Parathyroid adenoma (tissue), 2 donors: Measurements from ENCODE around the gene S100B.

Source experiments
- H2AFZ ChIP-seq: fragments of 300-600 bp; sonication (generic); one replicate; pipeline ENCODE4 v1.7.0; 2017; ENCODE audit warnings: antibody characterized with exemption, mild to moderate bottlenecking
- H3K27ac ChIP-seq: fragments of 300-600 bp; sonication (generic); one replicate; pipeline ENCODE4 v1.7.0; 2017
- H3K27me3 ChIP-seq: fragments of 300-600 bp; sonication (generic); one replicate; pipeline ENCODE4 v1.7.0; 2017; ENCODE audit warnings: low read length; ENCODE audit not compliant: control insufficient read depth, insufficient read depth
- H3K36me3 ChIP-seq: fragments of 300-600 bp; sonication (generic); one replicate; pipeline ENCODE4 v1.7.0; 2017; ENCODE audit warnings: low read length; ENCODE audit not compliant: control insufficient read depth, insufficient read depth
- H3K4me1 ChIP-seq: fragments of 300-600 bp; sonication (generic); one replicate; pipeline ENCODE4 v1.7.0; 2017; ENCODE audit warnings: control low read depth
- H3K4me2 ChIP-seq: fragments of 300-600 bp; sonication (generic); one replicate; pipeline ENCODE4 v1.7.0; 2017; ENCODE audit warnings: low read length
- H3K4me3 ChIP-seq: fragments of 300-600 bp; sonication (generic); one replicate; pipeline ENCODE4 v1.7.0; 2017; ENCODE audit warnings: low read depth, low read length
- H3K79me2 ChIP-seq: fragments of 300-600 bp; sonication (generic); one replicate; pipeline ENCODE4 v1.7.0; 2017; ENCODE audit warnings: control low read depth
- H3K9ac ChIP-seq: fragments of 300-600 bp; sonication (generic); one replicate; pipeline ENCODE4 v1.7.0; 2017; ENCODE audit warnings: mild to moderate bottlenecking
- H3K9me3 ChIP-seq: fragments of 300-600 bp; sonication (generic); one replicate; pipeline ENCODE4 v1.7.0; 2017; ENCODE audit warnings: low read length; ENCODE audit not compliant: control insufficient read depth
- TF ChIP-seq, protein P1 (sequence below): fragments of 300-600 bp; sonication (generic); IDR thresholded peaks from one replicate; pipeline ENCODE4 v1.7.0; 2017; ENCODE audit warnings: antibody characterized with exemption, mild to moderate bottlenecking
- donor health status: primary hyperparathyroidism.

The S100B gene

DNA sequence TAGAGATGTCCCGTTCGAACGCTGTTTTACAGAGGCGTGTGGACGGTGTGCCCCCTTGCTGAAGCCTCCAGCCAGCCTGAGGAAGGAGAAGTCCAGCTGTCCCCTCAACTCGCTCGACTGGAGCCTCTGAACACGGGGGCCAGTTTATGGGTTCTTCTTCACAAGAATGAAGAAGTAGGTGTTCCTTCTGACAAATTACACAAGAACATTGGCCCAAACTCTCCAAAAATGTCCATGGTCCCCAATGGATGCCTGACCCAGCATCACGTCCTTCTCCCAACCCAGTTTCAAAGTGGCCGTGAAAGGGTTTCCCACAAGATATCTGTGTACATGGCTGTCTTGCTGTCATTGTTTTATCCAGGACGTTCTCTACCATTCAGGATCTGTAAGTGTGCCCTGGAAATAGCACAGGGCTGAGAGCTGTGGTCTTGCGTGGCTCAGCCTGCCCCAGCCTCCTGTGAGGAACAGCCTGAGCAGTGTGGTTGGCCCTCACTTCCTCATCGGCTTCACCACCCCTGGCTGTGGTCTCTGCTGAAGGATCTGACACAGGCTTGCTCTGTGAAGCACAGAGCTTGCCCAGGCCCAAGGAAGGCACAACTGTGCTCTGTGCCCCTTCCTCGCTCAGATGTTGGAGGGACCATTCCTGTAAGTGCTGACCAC is 1.0 kb upstream of the S100B start:
- Histone ChIP-seq H3K79me2 (no peaks in the 10 kb centered on the region), H3K4me3 (no peak overlapping the region), H3K9me3 (no peaks in the 10 kb centered on the region), H2AFZ (no peak overlapping the region), H3K27ac (no peak overlapping the region), H3K4me1 (no peaks in the 10 kb centered on the region), H3K9ac (no peak overlapping the region), H3K4me2 (no peak overlapping the region), H3K36me3 (no peaks in the 10 kb centered on the region), H3K27me3 (no peaks in the 10 kb centered on the region)
- TF ChIP-seq, protein P1, sequence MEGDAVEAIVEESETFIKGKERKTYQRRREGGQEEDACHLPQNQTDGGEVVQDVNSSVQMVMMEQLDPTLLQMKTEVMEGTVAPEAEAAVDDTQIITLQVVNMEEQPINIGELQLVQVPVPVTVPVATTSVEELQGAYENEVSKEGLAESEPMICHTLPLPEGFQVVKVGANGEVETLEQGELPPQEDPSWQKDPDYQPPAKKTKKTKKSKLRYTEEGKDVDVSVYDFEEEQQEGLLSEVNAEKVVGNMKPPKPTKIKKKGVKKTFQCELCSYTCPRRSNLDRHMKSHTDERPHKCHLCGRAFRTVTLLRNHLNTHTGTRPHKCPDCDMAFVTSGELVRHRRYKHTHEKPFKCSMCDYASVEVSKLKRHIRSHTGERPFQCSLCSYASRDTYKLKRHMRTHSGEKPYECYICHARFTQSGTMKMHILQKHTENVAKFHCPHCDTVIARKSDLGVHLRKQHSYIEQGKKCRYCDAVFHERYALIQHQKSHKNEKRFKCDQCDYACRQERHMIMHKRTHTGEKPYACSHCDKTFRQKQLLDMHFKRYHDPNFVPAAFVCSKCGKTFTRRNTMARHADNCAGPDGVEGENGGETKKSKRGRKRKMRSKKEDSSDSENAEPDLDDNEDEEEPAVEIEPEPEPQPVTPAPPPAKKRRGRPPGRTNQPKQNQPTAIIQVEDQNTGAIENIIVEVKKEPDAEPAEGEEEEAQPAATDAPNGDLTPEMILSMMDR, result no peak

- no peak overlapping the region for H3K9ac ChIP-seq
- H3K36me3 ChIP-seq, result no peaks in the 10 kb centered on the region
- no peaks in the 10 kb centered on the region for H3K27me3 ChIP-seq
- no peak overlapping the region for H3K27ac ChIP-seq
- TF ChIP-seq, protein P1, result no peak
- H3K4me1 ChIP-seq, result no peaks in the 10 kb centered on the region
- H2AFZ ChIP-seq, result no peak overlapping the region
- no peak overlapping the region for H3K4me3 ChIP-seq
- H3K79me2 ChIP-seq, result no peaks in the 10 kb centered on the region
- no peaks in the 10 kb centered on the region for H3K9me3 ChIP-seq
- no peak overlapping the region for H3K4me2 ChIP-seq
Observed at GRCh38 chr21:46604329-46604974, 430 bp downstream of the S100B start.

DNA sequence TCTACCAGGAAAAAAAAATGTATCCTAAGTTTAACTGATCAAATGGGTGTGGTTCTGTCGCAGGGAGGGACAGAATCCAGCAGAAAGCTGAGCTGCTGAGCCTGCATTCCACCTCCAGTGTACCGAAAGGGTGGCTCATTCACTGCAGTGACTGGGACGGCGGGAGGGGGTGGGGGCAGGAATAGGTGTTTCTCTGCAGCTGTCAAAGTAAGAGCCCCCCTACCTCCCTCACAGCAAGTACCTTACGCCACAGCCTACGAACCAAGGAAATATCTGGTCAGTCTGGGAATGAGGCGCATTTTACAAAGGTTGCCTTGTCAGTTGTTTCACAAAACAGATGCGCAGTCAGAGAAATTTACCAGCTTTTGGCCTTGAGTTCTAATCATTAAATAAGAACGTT is 1.7 kb downstream of the S100B start:
- TF ChIP-seq, protein P1, result no peak
- H3K27ac ChIP-seq, result no peak overlapping the region
- no peaks in the 10 kb centered on the region for H3K4me1 ChIP-seq
- H3K79me2 ChIP-seq, result no peaks in the 10 kb centered on the region
- H2AFZ ChIP-seq, result no peak overlapping the region
- H3K4me2 ChIP-seq, result no peak overlapping the region
- no peaks in the 10 kb centered on the region for H3K27me3 ChIP-seq
- no peaks in the 10 kb centered on the region for H3K9me3 ChIP-seq
- H3K36me3 ChIP-seq, result no peaks in the 10 kb centered on the region
- no peak overlapping the region for H3K9ac ChIP-seq
- no peak overlapping the region for H3K4me3 ChIP-seq

DNA sequence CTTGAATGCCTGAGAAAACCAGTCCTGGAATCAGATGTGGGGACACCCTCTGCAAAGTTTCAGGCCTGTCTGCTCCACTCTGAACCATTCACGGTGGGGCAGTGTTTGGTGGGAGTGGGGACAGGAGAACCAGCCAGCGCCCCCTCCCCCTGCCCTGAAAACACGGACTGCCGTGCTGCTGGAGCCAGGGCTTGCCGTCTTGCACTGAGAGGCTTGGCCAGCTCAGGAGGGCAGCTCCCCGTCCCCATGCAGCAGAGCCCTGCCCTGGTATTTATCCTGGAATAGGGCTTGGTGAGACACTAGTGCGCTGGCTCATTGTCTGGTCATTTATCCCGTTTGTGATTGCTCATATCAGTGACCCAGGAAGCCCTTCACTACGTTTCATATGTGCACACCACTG is 3.9 kb downstream of the S100B start:
- H2AFZ ChIP-seq, result no peak overlapping the region
- H3K4me3 ChIP-seq, result no peak overlapping the region
- H3K27me3 ChIP-seq, result no peaks in the 10 kb centered on the region
- H3K4me2 ChIP-seq, result no peak overlapping the region
- H3K9me3 ChIP-seq, result no peaks in the 10 kb centered on the region
- H3K4me1 ChIP-seq, result no peaks in the 10 kb centered on the region
- no peak overlapping the region for H3K9ac ChIP-seq
- H3K27ac ChIP-seq, result no peak overlapping the region
- no peaks in the 10 kb centered on the region for H3K36me3 ChIP-seq
- no peaks in the 10 kb centered on the region for H3K79me2 ChIP-seq
- TF ChIP-seq, protein P1, result no peak

- Histone ChIP-seq H3K36me3 (no peaks in the 10 kb centered on the region), H3K4me3 (no peak overlapping the region), H3K4me2 (no peak overlapping the region), H3K27ac (no peak overlapping the region), H3K4me1 (no peaks in the 10 kb centered on the region), H3K9ac (no peak overlapping the region), H3K9me3 (no peaks in the 10 kb centered on the region), H3K27me3 (no peaks in the 10 kb centered on the region), H3K79me2 (no peaks in the 10 kb centered on the region), H2AFZ (no peak overlapping the region)
- TF ChIP-seq, protein P1, result no peak
Observed at GRCh38 chr21:46600305-46600704, 4.6 kb downstream of the S100B start.
